Astrocyte of the cerebellum (primary cell): ENCODE results near the gene OR10A3.

Experiments
- DNase-seq: peaks from one replicate; pipeline ENCODE4 v3.0.0-alpha.2; 2011; ENCODE audit warnings: low read depth
- H3K4me3 ChIP-seq: 2 replicates; pipeline ENCODE4 v1.5.1; 2011; ENCODE audit warnings: mild to moderate bottlenecking, low read depth, low read length, moderate library complexity
- in situ Hi-C: cut with HindIII; loops from 2 replicates; pipeline ENCODE4 v1.10.0; 2017; ENCODE audit warnings: low sequenced_read_pairs
- TF ChIP-seq, protein P1 (sequence below): IDR thresholded peaks from 2 replicates; pipeline ENCODE4 v1.5.1; 2012; ENCODE audit warnings: low read length, low read depth, moderate library complexity, mild to moderate bottlenecking; ENCODE audit errors: missing control alignments

The OR10A3 gene

DNA sequence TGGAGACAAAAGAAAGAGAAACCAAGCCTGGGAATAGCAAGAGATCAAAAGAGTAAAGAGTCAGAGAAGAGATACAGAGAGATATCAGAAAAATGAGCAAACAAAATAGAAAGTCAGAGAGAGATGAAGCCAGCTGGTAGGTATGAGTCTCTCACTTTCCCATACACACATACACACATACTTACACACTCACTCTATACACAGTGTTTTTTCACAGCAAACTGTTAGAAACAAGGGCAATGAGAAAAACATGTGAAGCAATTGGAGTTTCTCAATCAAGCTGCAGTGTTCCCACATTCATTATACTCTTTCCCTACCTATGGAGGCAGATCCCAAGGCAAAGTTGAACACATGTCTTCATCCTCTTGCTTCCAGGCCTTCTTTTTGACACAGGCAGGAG lies 26.3 kb upstream of the OR10A3 start:
- TF ChIP-seq, protein P1, sequence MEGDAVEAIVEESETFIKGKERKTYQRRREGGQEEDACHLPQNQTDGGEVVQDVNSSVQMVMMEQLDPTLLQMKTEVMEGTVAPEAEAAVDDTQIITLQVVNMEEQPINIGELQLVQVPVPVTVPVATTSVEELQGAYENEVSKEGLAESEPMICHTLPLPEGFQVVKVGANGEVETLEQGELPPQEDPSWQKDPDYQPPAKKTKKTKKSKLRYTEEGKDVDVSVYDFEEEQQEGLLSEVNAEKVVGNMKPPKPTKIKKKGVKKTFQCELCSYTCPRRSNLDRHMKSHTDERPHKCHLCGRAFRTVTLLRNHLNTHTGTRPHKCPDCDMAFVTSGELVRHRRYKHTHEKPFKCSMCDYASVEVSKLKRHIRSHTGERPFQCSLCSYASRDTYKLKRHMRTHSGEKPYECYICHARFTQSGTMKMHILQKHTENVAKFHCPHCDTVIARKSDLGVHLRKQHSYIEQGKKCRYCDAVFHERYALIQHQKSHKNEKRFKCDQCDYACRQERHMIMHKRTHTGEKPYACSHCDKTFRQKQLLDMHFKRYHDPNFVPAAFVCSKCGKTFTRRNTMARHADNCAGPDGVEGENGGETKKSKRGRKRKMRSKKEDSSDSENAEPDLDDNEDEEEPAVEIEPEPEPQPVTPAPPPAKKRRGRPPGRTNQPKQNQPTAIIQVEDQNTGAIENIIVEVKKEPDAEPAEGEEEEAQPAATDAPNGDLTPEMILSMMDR: no peak
- no peak for DNase-seq
- in situ Hi-C loops: loop anchor here (5.0 kb wide), 1 partner anchor 76 kb away; no protein-coding TSS in a partner anchor
- H3K4me3 ChIP-seq: no peak overlapping the region

- TF ChIP-seq, protein P1: no peak
- in situ Hi-C loops: loop anchor here (5.0 kb wide), 1 partner anchor 75 kb away; no protein-coding TSS in a partner anchor
- DNase-seq: no peak
- no peak overlapping the region for H3K4me3 ChIP-seq
Measured at GRCh38 chr11:7967097-7967496, 25.6 kb upstream of the OR10A3 start.

GRCh38 chr11:7965386-7965785 lies 23.9 kb upstream of the OR10A3 start, which contains the start of gene NLRP10:
NLRP10 (minus strand) TSS chr11:7965447; CDS start chr11:7963495, 1,952 bp downstream.
- in situ Hi-C loops: loop anchor here (5.0 kb wide), 1 partner anchor 73 kb away; no protein-coding TSS in a partner anchor
- DNase-seq: no peak
- no peak within 1 kb of the TSS for H3K4me3 ChIP-seq
- TF ChIP-seq, protein P1: no peak

DNA sequence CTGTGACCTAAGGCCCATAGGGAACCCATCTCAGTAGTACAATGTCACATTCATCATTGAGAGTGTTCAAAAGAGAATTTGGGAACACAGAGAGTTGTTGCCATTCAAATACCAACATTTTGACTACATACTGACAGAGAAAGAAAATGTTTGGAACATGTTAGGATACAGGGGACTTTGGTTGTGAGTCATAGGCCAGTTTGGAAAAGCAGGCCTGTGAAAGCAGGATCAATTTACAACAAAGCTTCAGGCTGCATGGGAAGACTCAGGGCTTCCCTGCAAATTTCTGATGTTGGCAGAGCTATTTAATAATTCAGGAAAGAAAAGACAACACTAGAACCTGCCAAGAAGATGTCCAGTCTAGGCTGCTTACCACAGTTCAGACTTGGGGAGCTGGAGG lies 23.4 kb upstream of the OR10A3 start:
- TF ChIP-seq, protein P1: no peak
- in situ Hi-C loops: loop anchor here (5.0 kb wide), 1 partner anchor 73 kb away; no protein-coding TSS in a partner anchor
- no peak for DNase-seq
- H3K4me3 ChIP-seq: no peak overlapping the region

DNA sequence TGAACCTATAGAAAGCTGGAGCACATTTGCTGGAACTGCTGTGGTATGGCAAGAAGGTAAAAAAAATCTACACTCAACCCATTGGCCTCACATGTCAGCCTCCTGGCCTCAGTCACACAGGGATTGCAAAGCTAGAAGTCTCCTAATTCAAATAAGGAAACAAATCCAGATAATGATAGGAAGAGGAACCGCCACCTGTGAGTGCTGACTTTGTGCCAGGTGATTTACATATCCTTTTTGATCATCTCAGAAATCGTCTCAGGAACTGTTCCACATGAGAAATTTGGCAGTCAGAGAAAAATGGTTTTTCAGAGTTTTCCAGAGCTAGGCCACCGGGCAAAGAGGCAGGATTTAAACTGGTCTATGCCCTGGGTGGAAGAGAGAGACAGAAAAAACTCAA lies 22.8 kb upstream of the OR10A3 start:
- TF ChIP-seq, protein P1: no peak
- in situ Hi-C loops: no loop called here
- DNase-seq: no peak
- no peak overlapping the region for H3K4me3 ChIP-seq

DNA sequence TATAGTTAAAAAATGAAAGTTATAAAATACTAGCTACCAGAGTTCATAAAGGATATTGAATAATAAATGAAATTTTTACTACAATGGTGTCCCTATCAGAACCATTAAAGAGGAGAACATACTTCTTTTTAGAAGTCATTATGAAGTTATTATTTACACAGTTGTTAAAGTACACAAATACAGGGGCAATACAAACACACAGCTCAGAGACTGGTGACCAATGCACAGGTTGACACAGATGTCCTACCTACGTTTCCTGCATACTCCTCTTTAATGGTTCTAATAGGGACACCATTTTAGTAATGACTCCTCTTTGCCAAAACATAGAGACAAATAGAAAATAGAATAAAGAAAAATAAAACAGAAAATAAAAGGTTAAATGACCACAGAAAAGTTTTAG lies 13.7 kb upstream of the OR10A3 start:
- no peak overlapping the region for H3K4me3 ChIP-seq
- DNase-seq: no peak
- TF ChIP-seq, protein P1: no peak
- in situ Hi-C loops: no loop called here
